Nucleus accumbens (tissue), 56 donors: ENCODE results near the gene RFX5.
"Not testable (repeated sequence)": the region's sequence is repeated elsewhere in the genome, so short reads cannot be mapped to it uniquely, and the experiment has no call there.

Source experiments
- DNase-seq, 56 donors: peaks; one replicate each; lab custom pipeline; 2025; lab: John Stamatoyannopoulos, UW

RFX5 gene

DNA sequence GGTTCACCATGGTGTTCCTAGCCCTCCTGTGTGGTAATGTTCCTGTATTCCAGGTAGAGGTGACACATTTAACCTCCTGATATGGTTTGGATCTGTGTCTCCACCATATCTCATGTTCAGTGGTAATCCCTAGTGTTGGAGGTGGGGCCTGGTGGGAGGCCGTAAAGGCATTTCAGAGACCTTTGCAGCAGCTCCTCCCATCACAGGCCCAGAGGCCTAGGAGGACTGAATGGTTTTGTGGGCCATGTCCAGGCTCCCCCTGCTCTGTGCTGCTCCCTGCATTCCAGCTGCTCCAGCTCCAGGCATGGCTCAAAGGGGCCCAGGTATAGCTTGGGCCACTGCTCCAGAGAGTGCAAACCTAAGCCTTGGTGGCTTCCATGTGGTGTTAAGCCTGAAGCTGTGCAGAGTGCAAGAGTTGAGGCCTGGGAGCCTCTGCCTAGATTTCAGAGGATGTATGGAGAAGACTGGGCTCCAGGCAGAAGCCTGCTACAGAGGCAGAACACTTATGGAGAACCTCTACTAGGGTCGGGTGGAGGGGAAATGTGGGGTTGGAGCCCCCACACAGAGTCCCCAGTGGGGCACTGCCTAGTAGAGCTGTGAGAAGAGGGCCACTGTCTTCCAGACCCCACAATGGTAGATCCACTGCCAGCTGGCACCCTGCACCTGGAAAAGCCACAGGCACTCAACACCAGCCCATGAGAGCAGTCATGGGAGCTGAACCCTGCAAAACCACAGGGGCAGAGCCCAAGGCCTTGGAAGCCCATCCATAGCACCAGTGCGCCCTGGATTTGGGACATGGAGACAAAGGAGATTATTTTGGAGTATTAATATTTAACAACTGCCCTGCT lies 15.5 kb upstream of the RFX5 start:
- DNase-seq, result no peak

DNA sequence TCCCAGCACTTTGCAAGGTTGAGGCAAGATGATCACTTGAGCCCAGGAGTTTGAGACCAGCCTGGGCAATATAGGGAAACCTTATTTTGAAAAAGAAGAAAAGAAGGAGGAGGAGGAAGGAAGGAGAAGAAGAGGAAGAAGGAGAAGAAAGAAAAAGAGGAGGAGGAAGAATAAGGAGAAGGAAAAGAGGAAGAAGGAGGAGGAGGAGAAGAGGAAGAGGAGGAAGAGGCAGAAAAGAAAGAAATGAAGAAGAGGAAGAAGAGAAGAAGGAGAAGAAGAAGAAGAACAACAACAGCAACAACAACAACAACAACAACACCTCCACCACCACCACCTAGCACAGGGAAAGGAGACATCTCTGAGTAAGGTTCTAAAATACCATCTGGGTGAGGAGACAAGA lies 14.8 kb upstream of the RFX5 start:
- no peak for DNase-seq

DNA sequence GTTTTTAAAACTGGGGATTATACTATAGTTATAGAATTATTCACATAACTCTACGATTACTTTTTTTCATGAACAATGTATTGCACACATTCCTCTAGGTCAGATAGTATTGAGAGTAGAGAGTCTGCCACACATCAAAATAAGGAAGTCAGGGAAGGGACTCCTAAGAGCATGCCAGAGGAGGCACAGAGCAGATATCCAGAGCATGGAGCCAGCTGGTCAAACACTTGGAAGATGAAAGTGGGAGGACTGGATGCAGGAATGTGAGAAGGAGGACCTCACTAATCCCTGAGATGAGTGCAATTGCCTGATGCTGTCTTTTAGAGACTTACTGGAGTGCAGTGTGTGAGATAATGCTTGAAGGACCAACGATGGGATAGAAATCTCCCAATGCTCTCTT lies 9.6 kb upstream of the RFX5 start:
- no peak for DNase-seq

DNA sequence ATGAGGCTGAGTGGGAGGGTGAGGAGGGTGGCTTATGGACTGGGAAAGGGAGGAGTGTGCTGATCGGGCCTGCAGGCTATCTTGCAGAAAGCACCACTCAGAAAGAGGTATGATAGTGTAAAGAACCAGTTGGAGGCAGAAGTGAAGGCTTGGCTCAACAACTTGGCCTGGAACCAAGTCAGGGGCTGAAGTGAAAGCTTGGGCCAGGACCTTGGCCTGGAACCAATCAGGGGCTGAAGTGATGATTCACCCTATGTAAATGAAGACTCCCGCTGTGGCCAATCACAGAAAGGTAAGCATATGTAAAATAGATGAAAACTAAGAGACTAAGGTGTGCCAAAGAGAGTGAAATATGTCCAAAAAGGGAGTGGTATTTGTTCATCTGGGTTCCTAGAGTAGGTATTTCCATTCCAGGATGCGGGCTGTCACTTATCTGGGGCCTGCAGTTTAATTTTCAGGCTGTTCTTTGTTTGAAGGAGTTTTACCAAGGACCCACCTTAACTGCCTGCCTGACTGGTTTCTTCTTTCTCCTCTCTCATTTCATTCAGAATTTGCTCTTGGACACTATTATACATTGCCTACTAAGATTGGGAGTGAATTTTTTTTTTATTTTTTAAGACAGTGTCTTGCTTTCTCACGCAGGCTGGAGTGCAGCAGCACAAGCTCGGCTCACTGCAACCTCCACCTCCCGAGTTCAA lies 5.1 kb upstream of the RFX5 start:
- no peak for DNase-seq

DNA sequence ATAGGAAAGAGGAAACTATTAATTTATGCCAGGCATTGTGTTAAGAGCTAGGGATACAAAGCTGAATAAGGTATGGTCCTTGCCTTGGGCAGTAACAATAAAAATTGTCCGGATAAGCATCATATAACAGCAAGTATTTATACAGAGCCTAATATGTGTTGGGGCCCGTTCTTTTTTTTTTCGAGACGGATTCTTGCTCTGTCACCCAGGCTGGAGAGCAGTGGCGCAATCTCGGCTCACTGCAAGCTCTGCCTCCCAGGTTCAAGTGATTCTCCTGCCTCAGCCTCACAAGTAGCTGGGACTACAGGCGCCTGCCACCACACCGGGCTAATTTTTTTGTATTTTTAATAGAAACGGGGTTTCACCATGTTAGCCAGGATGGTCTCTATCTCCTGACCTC lies 3.3 kb upstream of the RFX5 start:
- DNase-seq, result not testable (repeated sequence)

DNA sequence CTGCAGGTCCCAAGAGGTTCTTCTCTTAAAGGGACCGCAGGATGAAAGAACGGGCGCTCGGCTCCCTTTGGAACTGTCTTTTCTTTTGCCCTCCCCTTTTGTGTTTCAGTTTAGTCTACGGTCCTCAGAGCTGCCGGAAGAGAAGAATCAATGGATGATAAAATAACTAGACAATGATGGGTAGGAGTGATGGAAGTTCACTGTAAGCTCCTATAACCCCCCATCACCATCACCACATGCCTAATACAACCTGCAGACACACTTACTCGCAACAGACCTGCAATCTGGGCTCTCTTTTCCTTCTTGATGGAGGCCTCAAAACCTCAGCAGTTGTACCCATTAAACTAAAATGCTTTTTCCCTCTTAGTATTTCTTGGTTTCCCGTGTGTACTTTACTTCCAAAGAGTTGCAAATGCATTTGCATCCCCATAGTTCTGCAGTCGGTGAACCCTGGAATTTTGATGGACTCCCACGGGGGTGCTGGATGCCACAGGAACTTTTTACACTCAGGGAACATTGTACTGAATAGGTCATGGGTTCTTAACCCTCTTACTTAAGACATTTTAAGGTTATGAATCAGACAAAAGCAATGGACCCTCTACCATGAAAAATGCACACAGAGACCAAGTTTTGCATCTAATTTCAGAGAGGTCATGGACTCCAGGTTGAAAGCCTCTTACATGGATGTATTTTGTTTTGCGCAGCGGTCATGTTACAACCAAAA lies 633 bp upstream of the RFX5 start:
- no peak for DNase-seq

DNA sequence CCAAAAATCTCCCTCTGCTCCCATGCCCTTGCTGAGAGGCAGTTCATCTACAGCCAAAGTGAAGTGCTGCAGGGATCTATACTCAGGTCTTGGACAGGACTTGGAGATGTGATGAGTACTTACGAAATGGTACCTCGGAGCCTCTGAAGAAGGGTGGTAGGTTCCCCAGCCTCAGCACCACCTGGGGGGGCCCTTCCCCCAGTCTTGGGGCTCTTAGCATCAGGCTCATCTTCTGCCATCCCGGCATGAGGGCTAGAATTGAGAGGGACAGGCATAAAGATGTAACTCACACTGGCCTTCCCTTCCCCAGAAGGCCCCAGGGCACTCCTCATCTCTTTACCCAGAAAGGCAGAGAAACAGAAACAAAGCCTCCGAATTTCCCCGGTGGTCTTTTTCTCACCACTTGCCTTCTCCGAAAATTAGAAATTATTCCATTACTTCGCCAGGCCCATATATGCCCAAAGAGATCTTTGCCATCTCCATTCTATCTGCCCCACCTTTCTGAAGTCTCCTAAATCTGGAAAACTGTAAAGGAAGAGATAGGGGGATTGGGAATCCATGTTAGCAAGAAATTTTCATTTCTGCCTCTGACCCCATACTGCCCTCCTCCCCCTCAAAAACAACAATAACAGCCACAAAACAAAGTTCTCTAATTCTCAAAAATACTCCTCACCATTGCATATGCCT lies 827 bp downstream of the RFX5 start:
- no peak for DNase-seq

DNA sequence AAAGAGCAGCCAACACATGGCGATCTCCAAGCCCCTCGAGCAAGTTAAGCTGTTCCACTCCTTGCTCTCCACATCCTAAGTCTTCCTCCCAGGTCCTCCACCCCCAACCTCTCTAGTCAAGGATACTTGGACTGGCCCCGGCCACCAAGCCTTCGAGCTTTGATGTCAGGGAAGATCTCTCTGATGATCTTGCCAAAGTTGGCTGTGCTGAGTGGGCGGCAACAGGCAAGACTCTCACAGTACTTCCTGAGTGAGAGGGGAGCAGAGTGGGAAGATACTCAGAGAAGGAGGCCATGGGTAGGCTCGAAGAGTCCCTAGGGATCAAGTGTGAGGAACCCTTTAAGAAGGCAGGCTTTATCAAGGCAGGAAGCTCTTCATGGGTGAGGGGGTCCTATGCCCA lies 2.8 kb downstream of the RFX5 start:
- no peak for DNase-seq

DNA sequence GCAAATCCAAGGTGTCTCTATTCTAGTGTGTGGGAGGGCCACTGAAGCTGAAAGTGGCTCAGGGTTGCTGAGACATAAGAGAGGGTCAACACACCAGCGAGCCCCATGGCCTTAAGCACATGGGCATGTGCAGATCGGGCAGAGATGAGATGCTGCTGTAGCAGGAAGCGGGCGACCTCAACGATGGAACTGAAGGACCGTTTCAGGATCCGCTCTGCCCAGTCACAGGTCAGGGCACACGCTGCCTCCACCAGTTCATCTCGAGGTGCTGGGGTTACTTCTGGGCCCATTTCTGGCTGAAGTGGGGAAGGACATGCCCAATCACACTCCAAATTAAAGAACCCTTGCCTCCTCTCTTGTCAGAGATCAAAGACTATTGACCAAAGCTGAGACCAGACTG lies 3.5 kb downstream of the RFX5 start:
- no peak for DNase-seq

DNA sequence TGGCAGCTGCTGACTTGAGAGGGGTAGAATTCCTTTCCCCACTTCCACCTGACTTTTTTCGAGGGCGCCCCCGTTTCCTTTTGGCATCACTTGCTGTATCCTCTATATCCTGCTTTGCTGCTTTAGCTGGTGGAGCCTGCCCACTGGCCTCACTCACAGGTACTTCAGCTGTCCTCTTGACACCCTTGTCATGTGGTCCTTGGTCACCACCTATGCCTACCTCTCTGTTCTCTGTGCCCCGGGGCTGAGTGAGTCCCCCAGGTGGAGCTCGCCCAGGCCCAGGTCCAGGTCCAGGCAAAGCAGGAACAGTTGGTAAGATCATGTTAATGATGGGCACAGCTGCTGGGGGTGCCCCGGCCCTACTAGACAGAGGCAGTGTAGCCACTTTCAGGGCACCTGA lies 4.5 kb downstream of the RFX5 start:
- no peak for DNase-seq

DNA sequence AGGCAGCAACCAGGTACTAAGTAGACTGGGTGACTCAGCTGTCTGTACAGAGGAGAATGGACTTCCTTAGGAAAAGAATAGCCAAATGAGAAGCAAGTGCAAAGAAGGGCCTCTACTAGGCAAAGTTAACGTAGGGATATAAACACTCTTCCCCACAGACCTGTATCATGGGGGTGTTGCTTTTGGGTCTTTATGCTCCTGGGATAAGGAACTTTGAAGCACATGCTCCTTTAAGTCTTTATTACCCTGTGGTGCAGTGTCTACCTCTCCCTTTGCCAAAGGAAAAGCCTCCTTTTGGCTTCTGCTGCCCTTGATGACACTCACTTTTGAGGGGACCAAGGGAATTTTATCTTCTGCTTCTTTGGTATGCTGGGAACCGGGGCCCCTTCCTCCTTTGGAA lies 5.0 kb downstream of the RFX5 start:
- no peak for DNase-seq

DNA sequence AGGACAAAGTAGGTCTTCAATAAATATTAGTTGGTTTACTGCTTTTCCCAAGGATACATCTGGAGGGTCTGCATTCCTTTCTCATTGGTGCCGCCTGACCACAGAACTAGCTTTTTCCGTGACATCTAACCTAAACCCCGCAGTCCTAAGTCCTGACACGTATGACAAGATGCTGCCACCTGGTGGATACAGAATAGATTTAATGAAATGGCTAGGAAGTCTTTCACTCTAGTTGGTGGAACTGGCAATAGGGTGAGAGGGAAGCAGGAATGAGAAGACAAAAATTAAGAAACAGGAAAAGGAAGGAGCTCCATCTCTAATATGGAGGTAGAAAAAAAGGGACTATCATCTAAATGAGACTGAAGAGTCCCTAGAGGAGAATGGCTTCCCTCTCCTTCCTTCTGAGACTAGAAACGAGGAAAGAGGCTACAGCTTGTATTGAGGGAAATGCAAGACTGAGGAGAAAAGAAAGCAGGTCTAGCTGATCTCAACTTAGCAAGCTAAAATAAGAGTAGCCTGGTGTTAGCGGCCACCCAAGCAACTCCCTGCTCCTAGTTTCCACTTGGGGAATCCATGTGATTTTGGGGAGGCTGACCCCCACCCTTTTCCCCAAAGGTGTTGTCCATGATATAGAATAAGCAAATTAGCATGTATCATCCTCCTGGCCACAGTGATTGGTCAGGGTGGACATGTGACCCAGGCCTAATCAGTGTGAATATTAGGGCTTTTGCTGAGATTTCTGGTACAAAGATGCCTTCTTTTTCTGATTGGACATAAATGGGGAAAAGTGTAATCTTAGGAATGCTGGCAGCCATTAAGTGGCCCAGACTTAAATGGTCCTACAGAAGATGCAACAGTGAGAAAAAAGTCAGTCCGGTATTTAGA lies 5.9 kb downstream of the RFX5 start:
- peak in 46 of 56 donors; percentile 2 to 68 (median 22) for DNase-seq

DNA sequence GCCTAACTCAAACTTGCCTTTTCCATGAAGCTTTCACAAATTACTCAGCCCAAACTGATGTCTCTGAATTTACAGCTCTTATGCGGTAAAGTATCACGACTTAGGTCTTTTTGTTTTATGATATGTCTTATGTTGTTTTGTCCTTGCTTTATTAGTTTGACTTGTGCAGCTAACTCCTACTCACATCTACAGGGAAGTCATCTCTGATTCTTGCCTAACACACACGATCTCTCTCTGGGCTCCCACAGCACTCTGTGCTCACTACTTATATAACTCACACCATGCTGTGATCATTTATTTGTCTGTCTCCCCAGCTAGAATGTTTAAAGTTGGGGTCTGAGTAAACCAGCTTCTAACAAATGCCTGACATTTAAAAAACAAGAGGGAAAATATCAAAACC lies 10.5 kb downstream of the RFX5 start:
- DNase-seq, result no peak

DNA sequence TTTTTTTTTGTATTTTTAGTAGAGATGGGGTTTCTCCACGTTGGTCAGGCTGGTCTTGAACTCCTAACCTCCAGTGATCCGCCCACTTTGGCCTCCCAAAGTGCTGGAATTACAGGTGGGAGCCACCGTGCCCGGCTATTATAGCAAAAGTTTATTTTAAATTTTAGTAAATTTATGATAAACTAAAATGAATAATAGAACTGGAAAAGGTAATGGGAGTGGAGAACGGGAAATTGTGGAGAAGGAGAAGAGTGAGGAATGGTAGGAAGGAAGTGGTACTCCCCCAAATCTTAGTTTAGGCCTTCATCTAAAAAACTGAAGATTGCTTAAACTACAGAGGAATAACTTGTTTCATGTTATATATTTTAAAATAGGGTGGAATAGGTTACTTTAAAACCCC lies 12.2 kb downstream of the RFX5 start:
- no peak for DNase-seq

DNA sequence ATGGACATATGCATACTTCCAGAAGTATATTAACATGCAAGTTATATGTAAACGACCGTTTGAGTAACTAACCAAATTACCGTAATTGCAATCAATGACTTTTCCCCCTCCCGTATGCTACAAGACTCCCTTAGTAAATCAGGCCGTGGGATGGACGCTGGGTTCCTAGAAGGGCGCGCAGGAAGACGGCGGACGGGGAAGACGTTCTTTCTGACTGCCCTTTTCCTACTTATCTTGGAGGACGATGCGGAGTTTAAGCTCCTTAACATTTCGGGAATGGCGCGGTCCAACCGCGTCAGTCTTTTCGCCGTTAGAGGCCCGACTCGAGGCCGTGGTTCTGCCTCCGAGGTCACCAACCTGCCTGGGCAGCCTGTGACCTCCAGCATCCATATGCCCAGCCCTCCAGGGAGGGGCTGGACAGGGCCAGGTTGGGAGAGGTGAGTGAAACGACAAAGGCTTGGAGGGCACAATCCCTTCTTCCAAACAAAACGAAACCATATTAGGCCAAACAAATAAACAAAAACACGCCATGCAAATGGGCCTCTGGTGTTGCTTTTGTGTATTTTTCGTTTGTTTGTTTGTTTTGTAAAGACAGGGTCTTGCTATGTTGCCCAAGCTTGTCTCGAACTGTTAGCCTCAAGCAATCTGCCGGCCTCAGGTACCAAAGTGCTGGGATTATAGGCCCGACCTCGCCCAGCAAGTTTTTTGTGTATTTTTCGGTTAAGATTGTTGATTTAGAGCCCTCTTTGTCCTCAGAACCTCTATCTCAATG lies 19.0 kb downstream of the RFX5 start:
- peak in 23 of 56 donors; percentile 6 to 71 (median 47) for DNase-seq

DNA sequence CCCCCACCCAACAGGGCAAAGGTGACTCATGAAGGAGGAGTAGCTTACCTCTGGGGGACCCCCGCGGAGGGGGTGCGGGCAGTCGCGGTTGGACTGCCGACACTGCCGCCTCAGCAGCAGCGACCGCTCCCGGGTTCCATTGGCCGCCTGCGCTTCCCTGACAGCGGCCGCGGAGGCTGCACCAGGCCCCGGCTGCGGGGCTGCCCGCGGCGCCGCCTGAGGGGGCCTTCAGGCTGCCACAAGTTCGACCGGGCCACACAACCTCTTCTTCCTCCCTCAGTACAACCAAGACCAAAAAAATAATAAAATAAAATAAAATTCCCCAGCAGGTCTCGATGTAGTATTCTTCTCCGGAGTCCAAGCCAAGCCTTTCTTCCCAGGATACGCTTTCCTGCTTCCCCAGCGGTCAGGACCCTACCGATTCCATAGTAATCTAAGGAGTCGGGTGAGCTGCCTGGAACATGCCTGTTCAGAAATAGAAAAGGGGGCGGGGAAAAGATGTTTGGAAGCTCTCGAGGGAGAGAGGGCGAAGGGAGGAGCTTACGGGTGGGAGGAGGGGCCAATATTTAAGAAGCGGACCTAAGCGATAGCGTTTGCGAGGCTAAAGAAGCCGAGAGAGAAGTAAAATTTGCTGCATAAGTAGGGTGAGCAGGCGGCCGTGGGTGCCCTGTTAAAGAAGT lies 19.7 kb downstream of the RFX5 start, which contains the start of gene PI4KB:
PI4KB (minus strand) TSS at position 194 of the 680 bp plus-strand sequence. CDS start 10,935 bp downstream, outside the sequence.
- peak; percentile 39 to 95 (median 85) for DNase-seq

DNA sequence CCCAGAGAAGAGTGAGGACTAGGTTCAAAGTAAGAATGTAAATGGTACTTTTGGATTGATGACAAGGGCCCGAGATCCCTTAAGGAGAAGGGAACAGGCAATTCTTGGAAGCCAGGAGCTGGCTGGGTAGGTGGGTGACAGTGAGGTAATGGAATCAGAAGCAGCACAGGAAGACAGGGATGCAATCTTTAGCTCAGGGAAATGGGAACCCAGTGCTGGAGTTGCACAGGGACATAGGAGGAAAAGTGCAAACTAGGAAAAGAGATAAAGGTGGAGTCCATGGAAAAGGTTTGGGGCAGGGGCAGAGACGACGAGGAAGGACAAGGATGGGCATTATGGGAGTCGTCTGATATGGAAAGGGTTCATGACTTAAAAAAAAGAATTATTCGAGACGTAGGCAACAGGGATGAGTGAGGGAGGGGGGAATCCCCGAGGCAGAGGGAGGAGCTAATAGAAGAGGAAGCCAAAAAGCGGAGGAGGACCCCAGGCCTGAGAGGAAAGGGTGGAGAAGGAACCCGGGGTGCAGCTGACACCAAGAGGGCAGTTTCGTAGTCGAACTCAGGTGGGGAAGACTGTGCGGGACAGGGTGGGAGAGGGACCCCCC lies 20.3 kb downstream of the RFX5 start:
- DNase-seq, result peak in 34 of 56 donors; percentile 5 to 80 (median 56)
